ENCODE data around the gene COX19. TPM values are rescaled to one million over a fixed set of nuclear protein-coding genes. Genes with fewer than 3 reads are reported as not detected.

The COX19 gene
- total RNA-seq, 4 donors from 2014 or later = 4.7 to 6.5 (median 5.2) TPM

DNA sequence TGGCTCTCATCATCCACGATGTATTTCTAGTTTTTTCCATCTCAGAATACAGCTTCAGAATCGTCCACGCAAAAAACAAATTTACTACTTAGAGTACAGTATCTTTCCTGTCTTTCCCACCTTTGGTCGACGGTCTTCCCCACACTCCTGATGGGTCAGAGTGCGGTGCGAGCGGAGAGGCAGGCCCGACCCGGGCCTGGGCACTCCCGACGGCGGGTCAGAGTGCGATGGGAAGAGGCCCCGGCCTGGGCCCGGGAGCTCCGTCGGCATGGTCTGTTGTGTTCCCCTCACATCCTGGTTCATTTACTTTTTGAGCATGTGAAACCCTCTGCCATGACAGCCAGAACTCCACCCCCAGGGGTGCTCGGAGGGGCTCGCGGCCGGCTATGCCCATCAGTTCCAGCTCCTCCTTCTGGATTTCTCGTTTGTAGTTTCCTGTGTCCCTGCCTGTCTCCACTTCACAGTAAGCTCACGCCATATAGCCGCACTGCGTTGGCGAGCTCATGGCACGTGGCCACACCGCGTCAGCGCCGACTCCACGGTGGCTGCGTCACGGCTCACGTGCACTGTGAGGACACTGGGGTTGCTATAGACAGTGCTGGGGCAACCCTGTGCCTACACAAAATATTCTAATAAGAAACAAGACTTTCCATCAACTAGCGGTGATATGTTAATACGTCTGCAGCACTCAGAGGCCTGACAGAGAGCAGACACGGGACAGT is 7.8 kb downstream of the COX19 start:
- H3K4me3 ChIP-seq = no peak overlapping the region
- in situ Hi-C loops (cut with MboI; ENCODE audit: low sequenced_read_pairs in 4 of 4) (no loop called here), intact Hi-C loops (cut with DNase I; ENCODE audit: low total_unique reads) (no loop called here)
- H3K4me1 ChIP-seq = peaks cover 15 to 27% of the 10 kb centered on the region in 2 donors
- peaks cover 0 to 1% (median 0%) of the 10 kb centered on the region in 3 donors for H3K27me3 ChIP-seq
- no peak overlapping the region for H3K27ac ChIP-seq
- no peak for TF ChIP-seq POLR2A (IDR thresholded peaks at IDR 0.05)
- TF ChIP-seq, protein P1, sequence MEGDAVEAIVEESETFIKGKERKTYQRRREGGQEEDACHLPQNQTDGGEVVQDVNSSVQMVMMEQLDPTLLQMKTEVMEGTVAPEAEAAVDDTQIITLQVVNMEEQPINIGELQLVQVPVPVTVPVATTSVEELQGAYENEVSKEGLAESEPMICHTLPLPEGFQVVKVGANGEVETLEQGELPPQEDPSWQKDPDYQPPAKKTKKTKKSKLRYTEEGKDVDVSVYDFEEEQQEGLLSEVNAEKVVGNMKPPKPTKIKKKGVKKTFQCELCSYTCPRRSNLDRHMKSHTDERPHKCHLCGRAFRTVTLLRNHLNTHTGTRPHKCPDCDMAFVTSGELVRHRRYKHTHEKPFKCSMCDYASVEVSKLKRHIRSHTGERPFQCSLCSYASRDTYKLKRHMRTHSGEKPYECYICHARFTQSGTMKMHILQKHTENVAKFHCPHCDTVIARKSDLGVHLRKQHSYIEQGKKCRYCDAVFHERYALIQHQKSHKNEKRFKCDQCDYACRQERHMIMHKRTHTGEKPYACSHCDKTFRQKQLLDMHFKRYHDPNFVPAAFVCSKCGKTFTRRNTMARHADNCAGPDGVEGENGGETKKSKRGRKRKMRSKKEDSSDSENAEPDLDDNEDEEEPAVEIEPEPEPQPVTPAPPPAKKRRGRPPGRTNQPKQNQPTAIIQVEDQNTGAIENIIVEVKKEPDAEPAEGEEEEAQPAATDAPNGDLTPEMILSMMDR (IDR thresholded peaks at IDR 0.05 in 4 of 5, conservative IDR thresholded peaks at IDR 0.05 in 1 of 5) = no peak
- peaks cover 0 to 41% of the 10 kb centered on the region in 2 donors for H3K36me3 ChIP-seq
- DNase-seq (no peak), ATAC-seq (no peak)
- no peaks in the 10 kb centered on the region for H3K9me3 ChIP-seq

DNA sequence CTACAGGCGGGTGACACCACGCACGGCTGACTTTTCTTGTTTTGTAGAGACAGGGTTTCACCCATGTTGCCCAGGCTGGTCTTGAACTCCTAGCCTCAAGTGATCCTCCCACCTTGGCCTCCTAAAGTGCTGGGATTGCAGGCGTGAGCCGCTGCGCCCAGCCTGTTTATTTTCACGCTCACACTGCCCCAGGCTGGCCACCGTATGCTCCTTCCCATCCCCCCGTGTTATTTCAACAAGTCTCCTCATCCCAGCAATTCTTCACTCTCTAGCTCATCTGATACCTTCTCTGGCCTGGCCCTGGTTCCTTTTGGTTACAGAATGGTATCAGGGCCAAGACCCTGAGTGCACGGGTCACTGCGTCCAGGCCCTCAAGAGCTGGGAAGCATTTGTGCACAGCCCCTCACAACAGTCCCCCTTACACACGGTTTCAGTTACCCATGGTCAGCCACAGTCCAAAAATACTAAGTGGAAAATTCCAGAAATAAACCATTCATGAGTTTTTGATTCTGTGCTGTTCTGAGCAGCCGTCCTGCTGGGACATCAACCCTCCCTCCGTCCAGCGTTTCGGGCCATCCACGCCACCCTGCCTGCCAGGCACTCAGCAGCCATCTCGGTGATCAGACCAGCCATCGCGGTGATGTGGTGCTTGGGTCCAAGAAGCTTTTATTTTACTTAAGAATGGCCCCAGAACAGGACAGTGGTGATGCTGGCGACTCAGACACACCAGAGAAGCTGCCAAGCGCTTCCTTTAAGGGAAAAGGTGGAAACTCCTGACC is 8.9 kb downstream of the COX19 start:
- in situ Hi-C loops (cut with MboI; ENCODE audit: low sequenced_read_pairs in 4 of 4) = no loop called here
- Histone ChIP-seq H3K27ac (peak overlapping the region; percentile 72 to 81 (median 78)), H3K4me1 (peaks cover 15 to 27% of the 10 kb centered on the region in 2 donors)

DNA sequence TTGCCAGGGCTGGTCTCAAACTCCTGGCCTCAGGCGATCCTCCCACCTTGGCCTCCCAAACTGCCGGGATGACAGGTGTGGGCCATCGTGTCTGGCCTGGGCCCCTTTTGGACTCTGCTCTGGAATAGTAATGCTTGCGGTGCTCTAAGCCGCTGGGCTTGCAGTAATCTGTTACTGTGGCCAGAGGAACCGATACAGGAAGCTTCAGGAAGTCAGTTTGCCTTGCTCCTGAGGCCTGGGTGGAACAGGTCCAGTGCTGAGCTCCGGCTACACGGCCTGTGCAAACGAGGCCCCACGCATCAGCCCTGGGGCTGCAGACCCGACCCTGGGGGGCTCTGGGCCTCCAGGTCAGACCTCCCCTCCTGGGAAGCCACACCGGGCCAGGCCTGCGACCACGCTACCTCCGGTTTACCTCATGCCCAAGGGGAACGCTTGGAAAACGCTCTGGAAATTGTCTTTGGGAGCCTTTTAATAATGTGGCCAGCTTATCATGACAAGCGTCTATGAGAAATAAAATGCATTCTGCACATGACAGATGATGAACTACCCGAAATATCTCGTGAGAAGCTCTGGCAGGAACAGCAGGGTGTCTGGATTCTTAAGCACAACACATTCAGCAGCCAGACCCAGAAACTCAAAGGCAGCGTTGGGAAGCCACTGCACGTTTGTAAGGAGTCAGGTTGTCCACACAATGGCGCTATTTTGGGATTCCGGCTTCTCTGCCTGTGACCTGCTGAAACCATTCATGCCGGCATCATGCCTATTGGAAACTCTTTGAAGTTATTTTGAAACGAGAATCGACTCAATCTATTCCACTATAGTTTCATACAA is 10.7 kb downstream of the COX19 start:
- peaks cover 0 to 27% of the 10 kb centered on the region in 2 donors for H3K36me3 ChIP-seq

More for the DNA sequence above, 8.9 kb downstream of the COX19 start:
- Histone ChIP-seq H3K4me3 (no peak overlapping the region), H3K27me3 (peaks cover 0 to 6% (median 0%) of the 10 kb centered on the region in 3 donors), H3K9me3 (no peaks in the 10 kb centered on the region), H3K36me3 (peaks cover 0 to 30% of the 10 kb centered on the region in 2 donors)
- ATAC-seq (no peak), DNase-seq (no peak)
- no peak for TF ChIP-seq POLR2A (IDR thresholded peaks at IDR 0.05)
- TF ChIP-seq, protein P1 (IDR thresholded peaks at IDR 0.05 in 4 of 5, conservative IDR thresholded peaks at IDR 0.05 in 1 of 5) = no peak
- intact Hi-C loops (cut with DNase I; ENCODE audit: low total_unique reads) = no loop called here

More for the DNA sequence above, 10.7 kb downstream of the COX19 start:
- H3K9me3 ChIP-seq = no peaks in the 10 kb centered on the region
- peak overlapping the region; percentile 72 to 81 (median 78) for H3K27ac ChIP-seq
- peak overlapping the region in 2 of 4 donors; percentile 9 to 44 for H3K4me3 ChIP-seq
- peak in 1 of 2 donors; percentile 9 for TF ChIP-seq POLR2A (IDR thresholded peaks at IDR 0.05)
- TF ChIP-seq, protein P1 (IDR thresholded peaks at IDR 0.05 in 4 of 5, conservative IDR thresholded peaks at IDR 0.05 in 1 of 5) = peak in 1 of 5 experiments; percentile 23
- peaks cover 0 to 6% (median 0%) of the 10 kb centered on the region in 3 donors for H3K27me3 ChIP-seq
- peaks cover 15 to 27% of the 10 kb centered on the region in 2 donors for H3K4me1 ChIP-seq
- intact Hi-C loops (cut with DNase I; ENCODE audit: low total_unique reads) = no loop called here
- in situ Hi-C loops (cut with MboI; ENCODE audit: low sequenced_read_pairs in 4 of 4) = no loop called here
- peak; percentile 80 to 82 for ATAC-seq
- DNase-seq = peak; percentile 44 to 63

Data from gastrocnemius medialis (tissue), 4 donors.